Mesenteric fat pad (tissue), 1 donor: ENCODE measurements around the gene CCDC150. TPM values are rescaled to one million over a fixed set of nuclear protein-coding genes. Genes with fewer than 3 reads are reported as not detected.
"Not testable (repeated sequence)": the region's sequence is repeated elsewhere in the genome, so short reads cannot be mapped to it uniquely, and the experiment has no call there.

Source experiments
- DNase-seq: peaks from one replicate; pipeline ENCODE4 v3.0.0-alpha.2; 2020; ENCODE audit warnings: low spot score
- total RNA-seq: library from RNA; stranded (reverse); fragmentation: NEBNext Ultra II Directional; extraction: Animal tissue kit (Norgen Biotek cat#: 25700); gene quantifications from one replicate; pipeline ENCODE4 v1.2.1, GENCODE V29; 2021
- donor health status: DM: yes; HTN: yes; CAD: no.

CCDC150 gene
- total RNA-seq, 1 donor from 2014 or later = 1.3 TPM

DNA sequence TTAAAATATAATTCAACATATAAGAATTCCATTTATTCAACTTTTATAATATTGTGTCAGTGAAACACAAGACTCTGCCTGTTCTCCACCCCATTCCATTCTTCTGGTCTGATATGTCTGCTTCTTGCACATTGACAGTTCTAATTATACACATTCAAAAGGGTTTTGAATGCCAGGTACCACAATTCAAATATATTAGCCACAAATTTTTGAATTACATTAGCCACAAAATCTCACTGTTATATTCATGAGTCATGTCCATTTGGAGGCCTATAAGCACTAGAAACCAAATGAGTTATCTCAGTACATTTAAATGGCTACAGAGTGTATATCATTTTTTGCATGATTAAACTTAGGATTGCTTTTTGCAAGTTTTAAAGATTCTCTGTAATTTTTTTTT, 72.1 kb downstream of the CCDC150 start:
- no peak for DNase-seq

DNA sequence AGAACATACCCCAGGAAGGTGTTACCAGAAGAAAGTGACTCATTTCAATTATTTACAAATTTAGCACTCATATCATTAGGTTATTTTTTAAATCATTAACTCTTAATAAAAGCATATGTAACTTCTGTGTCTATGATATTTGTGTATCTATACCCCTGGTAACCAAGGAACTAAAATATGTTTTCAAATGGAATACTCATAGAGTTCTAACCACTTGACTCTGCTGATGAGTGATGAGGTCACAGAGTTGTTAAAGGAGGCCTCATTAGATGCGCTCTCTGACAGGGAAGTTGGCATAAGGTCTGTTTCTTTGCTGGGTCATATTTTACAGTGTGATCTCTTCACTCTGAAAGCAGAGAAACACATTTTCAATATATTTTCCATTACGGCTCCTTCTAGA, 73.4 kb downstream of the CCDC150 start:
- no peak for DNase-seq

DNA sequence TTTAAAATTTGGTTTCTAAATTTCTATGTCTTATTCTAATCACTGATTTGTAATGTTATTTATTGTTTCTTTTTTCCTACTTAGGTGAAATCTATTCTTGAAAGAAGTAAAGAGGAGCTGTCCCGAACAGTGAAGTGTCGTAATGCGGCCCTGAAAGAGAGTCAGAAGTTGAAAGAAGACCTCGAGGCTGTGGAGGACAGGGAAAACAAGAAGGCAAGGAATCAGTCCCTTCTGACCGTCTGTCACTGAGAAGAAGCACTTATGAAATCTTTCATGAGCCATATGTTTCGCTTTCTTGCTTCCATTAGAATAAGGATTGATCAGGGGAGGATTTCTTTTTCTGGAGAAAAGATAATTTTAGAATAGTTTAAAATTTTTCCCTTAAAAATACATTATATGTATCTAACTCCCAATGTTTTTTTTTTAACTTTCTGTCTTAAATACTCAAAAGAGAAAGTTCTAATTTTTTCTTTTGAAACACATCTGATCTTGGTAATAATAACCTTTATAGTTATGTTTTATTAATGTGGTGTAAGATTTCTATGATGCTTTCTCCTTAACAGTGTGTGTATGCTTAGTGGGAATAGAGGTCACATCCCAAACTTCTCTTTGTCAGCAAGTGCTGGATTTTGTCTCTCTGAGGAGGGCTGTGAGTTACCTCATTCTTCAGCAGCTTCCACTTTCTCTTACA, 79.0 kb downstream of the CCDC150 start:
- DNase-seq = no peak

DNA sequence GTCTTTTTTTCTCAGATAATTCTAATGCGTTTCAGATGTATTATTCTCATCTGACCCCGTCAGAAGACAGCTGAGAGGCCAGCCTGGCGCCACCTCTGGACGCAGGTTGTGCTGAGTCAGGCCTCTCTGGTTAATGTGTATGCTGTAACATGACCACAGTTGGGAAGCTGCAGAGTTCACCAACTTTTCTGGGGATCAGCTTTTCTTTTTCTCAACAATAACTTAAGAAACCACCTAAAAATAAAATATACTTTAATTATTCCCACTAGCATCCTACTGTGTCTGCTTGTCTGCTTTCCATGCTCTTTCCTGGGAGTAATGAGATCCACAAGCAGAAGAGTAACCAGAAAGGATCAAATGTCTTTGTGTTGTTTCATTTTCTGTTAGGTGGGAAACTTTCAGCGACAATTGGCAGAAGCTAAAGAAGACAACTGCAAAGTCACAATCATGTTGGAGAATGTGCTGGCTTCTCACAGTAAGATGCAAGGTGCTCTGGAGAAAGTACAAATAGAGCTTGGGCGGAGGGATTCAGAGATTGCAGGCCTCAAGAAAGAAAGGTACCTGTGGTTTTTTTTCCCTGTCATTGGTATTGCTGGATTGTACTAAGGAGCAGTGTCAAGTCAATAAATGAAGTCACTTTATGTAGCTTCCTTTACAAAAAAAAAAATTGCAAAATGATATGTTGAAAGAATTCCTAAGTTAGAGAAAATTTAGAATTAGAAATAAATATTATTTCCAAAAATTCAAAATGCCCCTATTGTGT, 79.8 kb downstream of the CCDC150 start:
- DNase-seq = no peak

DNA sequence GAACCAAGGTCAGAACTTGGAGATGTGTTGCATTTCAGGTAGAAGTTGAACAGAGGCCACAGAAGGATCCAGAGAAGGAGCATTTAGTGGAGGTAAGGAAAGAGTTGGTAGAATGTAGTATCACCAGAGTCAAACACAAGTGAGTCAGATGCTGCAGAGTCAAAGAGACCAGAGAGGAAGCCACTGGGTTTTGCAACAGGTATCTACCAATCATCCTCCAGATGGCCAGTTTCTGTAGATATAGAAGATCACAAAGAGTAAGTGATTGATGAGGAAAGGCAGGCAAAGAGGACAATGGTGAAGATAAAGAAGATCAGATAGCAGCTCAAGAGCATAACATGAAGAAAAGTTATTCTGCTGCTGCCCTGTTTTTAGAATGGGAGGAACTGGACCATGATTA, 84.1 kb downstream of the CCDC150 start:
- no peak for DNase-seq

DNA sequence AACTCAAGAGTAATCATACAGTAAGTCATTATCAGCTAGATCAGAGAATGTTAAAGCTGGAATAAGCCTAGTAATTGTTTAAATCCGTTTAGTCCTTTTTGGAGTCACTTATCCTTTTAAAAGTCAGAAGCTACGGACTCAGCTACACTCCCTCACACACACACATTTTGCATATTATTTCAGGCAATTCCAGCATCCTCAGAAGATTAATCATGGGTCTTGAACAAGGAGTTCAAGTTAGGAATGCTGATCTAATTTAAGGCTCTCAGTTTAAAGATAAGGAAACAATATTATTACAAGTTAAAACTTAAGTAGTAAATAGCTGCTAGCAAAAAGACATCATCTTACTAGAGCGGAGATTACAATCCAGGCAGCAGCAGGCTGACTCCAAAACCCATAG, 85.7 kb downstream of the CCDC150 start:
- DNase-seq = no peak

DNA sequence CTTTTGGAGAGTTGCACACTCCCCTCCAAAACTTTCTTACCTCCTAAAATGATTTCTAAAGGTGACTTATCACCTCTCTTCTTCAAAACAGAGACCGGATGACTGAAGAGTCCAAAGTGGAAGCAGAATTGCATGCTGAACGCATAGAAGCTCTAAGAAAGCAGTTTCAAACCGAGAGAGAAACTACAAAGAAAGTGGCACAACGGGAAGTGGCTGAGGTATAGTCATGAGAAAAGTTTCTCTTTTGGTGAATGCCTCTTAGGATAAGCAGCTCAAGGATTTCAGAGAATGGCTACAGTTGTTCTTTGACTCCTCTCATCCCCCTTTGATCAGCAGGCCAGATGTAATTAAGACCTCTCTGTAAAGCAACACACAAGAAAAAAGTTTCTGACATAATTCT, 86.4 kb downstream of the CCDC150 start:
- no peak for DNase-seq

DNA sequence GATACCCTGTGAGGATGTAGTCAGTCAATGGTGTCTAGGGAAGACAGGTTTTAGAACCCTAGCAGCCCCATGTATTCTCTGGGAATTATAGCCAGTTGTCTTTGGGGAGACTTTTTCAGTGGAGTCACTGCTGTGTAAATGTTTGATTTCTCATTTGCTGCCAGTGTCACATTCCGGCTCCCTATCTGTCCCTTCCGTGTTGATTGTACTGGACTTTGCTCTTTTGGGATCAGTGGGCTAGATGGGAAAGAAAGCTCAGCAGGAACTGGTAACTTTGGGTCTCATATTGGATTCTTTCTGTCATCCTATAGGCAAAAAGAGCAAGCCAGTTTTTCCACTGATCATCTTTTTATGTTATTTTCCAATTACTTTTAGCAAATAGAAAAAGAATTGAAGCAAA, 89.9 kb downstream of the CCDC150 start:
- no peak for DNase-seq

DNA sequence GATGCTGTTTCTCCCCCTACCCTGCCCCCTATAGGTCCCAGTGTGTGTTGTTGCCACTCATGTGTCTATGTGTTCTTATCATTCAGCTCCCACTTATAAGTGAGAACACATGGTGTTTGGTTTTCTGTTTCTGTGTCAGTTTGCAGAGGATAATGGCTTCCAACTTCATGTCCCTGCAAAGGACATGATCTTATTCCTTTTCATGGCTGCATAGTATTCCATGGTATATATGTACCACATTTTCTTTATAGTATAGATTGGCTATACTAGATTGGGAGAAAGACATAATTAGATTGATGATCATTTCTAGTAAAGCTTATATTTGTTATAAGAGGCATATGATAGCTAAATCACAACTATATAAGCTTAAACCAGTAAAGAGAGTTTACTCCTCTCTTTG, 97.1 kb downstream of the CCDC150 start:
- DNase-seq = not testable (repeated sequence)

DNA sequence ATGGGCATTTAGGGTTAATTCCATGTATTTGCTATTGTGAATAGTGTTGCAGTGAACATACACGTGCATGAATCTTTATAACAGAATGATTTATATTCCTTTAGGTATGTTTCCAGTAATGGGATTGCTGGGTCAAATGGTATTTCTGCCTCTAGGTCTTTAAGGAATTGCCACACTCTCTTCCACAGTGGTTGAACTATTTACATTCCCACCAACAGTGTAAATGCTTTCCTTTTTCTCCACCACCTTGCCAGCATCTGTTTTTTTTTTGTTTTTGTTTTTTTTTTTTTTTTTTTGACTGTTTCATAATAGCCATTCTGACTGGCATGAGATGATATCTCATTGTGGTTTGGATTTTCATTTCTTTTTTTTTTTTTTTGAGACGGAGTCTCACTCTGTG, 97.5 kb downstream of the CCDC150 start:
- DNase-seq = no peak

DNA sequence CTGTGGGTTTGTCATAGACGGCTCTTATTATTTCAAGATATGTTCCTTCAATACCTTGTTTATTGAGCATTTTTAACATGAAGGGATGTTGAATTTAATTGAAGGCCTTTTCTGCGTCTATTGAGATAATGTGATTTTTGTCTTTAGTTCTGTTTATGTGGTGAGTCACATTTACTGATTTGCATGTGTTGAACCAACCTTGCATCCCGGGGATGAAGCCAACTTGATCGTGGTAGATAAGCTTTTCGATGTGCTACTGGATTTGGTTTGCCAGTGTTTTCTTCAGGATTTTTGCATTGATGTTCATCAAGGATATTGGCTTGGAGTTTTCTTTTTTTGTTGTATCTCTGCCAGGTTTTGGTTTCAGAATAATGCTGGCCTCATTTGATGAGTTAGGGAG, 99.5 kb downstream of the CCDC150 start:
- no peak for DNase-seq

DNA sequence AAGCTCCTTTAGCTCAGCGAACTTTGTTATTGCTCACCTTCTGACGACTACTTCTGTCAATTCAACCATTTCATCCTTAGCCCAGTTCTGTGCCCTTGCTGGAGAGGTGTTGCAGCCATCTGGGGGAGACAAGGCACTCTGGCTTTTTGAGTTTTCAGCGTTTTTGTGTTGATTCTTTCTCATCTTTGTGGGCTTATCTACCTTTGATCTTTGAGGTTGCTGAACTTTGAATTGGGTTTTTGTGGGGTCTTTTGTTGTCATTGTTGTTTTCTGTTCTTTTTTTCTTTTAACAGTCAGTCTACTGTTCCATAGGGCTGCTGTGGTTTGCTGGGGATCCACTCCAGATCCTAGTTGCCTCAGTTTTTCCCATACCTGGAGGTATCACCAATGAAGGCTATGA, 102.7 kb downstream of the CCDC150 start:
- DNase-seq = no peak

DNA sequence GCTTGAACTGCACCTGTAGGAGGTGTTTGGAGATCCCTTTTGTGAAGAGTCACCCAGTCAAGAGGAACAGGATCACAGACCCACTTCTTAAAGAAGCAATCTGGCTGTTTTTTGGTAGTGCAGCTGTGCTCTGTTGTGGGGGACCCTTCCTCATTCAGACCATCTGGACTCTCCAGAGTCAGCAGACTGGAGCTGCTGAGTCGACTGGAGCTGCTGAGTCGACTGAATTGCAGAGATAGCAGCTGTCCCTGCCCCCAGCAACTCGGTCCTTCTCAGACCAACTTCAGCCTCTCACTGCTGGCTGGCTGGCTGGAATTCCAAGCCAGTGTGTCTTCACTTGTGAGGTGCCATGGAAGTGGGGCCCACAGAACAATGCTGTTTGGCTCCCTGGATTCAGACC, 103.2 kb downstream of the CCDC150 start:
- no peak for DNase-seq

DNA sequence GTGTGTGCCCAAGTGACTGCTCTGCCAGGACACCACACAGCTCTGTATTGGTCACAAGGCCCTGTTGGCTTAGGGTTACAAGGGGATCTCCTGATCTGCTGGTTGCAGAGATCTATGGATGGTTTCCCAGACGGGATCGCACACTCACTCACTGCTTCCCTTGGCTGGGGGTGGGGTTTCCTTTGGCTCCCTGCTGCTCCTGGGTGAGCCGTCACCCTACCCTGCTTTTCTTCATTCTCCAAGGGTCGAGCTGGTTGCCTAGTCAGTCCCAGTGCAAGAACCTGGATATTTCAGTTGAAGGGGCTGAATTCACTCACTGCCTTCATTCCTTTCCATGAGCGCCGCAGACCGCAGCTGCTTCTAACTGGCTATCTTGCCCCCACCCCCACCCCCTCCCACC, 103.7 kb downstream of the CCDC150 start:
- DNase-seq = no peak

DNA sequence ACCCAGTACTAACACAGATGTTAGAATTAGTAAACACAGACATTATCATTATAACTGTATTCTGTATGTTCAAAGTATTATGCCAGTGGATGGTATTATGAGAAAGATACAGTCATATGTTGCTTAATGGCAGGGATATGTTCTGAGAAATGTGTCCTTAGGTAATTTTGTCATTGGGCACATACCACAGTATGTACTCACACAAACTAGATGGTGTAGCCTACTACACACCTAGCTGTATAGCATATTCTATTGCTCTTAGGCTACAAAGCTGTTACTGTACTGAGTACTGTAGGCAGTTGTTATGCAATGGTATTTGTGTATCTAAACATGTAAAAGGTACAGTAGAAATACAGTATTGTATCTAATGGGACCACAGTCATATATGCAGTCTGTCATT, 106.2 kb downstream of the CCDC150 start:
- DNase-seq = no peak

DNA sequence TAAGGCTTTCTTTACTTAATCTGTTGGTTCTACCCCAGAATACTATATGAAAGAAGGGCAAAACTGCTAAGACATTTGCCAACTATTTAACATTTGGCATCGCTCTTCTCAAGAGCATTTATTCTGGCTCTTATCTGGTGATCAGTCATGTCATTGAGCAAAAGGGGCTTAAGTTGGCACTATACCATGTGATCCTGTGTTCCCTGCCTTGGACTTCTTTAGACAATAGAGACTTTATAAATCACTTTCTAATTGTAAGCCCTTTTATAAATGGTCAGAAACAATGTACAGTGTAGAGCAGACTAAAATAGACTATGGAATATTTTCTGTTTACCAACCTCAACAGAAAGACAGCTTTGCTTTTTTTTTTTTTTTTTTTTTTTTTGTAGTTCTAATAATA, 107.9 kb downstream of the CCDC150 start:
- DNase-seq = no peak

DNA sequence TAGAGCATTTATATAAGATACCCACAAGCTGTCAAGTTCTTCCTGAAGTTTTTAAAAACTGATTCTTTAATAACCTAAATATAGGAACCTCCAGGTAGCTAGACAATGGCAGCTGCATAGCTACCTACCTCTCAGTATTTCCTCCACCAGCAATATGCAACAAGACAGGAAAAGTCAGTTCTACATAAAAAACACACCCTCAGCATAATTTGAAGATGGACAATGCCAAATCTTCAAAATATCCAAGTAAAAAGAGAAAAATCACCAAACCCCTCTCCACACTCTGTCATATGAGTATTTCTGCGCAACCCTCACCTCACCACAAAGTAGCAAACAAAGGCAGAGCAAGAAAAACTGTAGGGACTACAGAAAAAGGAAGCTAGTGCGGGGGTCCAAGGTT, 108.6 kb downstream of the CCDC150 start:
- DNase-seq = no peak

DNA sequence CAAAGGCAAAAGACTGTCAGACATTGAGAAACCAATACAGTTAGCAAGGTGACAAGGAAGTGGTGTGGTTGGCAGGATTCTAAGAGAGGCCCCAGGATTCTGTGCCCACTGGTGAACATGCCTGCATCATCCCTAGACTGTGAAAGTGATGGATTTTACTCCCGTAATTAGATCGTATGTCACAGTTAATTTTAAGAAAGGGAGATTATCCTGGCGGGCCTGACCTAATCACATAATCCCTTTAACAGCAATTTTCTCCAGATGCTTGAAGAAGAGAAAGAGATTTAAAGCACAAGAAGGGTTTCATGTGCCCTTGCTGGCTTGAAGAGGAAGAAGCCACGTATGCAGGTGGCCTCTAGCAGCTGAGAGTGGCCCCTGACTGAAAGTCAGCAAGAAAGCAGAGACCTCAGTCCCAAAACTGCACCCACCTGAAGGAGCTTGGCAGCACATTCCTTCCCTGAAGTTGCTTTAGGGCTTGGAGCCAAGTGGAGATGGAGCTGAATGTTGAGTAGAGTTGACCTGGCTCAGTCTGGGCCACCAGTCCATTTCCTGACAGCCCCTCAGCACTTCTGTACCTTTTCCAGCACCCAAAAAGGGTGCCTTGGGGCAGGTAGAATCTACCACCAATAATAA, 110.9 kb downstream of the CCDC150 start:
- no peak for DNase-seq

DNA sequence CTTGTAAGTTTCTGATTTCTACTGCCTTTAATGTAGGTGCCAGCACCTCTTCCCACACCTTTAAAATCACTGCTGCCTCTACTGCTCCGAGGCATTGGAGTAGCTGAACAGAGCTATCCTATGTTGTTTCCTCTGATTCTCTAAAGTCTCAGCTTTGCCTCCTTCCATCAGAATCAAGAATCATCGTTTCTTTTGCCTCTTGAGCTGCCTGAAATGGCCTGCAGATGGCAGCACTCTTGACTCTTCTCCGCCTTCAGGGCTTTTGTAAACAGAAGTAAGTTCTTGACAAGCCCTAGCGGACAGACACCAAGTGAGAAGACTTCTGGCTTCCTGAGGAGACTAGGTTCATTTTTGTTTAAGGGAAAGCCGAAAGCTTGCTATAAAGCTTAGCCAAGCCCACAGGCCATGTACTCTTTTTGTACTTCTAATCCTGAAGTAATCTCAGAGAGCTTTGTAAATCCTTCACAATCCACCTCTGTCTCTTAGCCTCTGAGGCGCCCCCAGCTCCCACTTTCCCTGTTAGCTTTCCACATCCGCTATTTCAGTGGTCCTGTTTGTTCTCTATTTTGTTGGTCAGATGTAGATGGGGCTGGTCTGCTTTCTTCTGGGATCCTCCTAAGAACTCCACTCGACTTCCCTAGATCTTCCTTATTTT, 111.6 kb downstream of the CCDC150 start:
- no peak for DNase-seq

DNA sequence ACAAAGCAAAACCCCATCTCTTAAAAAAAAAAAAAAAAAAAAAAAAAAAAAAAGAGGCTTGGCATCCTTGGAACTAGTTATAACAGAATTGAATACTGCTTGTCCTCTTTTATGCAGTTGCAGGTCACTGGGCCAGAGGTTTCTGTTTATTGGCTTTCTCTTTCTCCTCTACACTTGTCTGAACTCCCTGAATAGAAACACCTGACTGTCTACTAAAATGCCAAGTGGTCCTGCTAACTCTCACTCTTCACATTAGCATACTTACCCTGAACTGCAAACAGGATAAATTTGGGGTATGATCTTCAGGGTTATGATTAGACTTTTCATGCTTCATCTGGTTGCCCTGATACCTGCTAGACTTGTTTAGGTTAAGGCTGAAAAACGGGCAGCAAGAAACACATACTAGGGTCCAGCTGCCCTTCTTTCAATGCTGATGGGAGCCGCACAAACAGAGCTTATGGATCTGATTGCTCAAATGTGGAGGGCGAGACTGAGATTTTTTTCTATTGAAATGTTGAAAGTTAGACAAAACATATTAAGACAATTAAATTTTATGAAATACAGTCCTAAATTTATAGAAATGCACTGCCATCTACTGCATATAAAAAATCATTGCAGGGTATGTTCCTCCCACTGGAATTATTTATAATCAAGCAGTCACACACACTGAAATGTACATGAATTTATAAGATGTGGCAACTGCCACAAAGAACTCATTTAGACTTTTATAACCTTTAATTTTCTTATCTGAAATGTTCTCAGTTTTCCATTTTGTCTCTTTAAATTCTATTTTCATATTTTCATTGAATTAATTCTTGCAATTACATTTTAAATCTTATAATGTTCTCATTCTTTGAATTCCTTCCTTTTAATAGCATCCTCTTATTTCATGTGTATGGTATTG, 119.2 kb downstream of the CCDC150 start:
- DNase-seq = no peak

DNA sequence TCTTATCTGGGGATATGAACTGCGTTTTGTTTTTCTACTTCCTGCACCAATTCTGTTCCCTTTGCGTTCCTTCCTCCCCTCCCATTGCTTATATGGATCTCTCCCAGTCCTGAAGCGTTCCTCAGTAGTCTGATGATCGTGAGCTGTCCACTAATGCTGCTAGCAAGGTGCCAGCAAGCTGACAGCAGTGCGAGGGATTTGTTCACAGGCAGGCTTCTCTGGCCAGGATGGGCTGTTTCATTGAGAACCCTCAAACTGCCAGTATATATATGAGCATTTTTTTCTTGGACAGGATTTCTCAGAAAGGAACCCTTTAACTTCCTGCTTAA, 119.8 kb downstream of the CCDC150 start:
- no peak for DNase-seq
